Chondrocyte (in vitro differentiated cells): ENCODE data around the gene MACROD2. TPM values are rescaled to one million over a fixed set of nuclear protein-coding genes. Genes with fewer than 3 reads are reported as not detected.

Experiments
- DNase-seq: peaks from one replicate; pipeline ENCODE4 v3.0.0; 2021; ENCODE audit warnings: mixed read lengths, low spot score
- H3K27ac Mint-ChIP-seq: one replicate; pipeline ENCODE4 v1.8.0; 2021; ENCODE audit warnings: mild to moderate bottlenecking, moderate library complexity, mixed read lengths; ENCODE audit not compliant: unreplicated experiment
- H3K27me3 Mint-ChIP-seq: 2 replicates; pipeline ENCODE4 v1.8.0; 2021; ENCODE audit warnings: low read depth, mixed read lengths
- H3K36me3 Mint-ChIP-seq: 2 replicates; pipeline ENCODE4 v1.8.0; 2021; ENCODE audit warnings: low read depth, mixed read lengths
- H3K4me1 Mint-ChIP-seq: 2 replicates; pipeline ENCODE4 v1.8.0; 2021; ENCODE audit warnings: low read depth, mild to moderate bottlenecking, mixed read lengths
- H3K4me3 Mint-ChIP-seq: one replicate; pipeline ENCODE4 v1.8.0; 2021; ENCODE audit warnings: mild to moderate bottlenecking, moderate library complexity, mixed read lengths; ENCODE audit not compliant: unreplicated experiment
- H3K9me3 Mint-ChIP-seq: 2 replicates; pipeline ENCODE4 v1.8.0; 2021; ENCODE audit warnings: low read depth, mixed read lengths
- CTCF ChIP-seq: fragments of 200-600 bp; sonication (generic); IDR thresholded peaks from 2 replicates; pipeline ENCODE4 v1.5.0; 2021; ENCODE audit warnings: antibody characterized with exemption, mild to moderate bottlenecking, moderate library complexity
- total RNA-seq: library from RNA; stranded (reverse); gene quantifications from 3 replicates; pipeline ENCODE4 v1.2.1, GENCODE V29; 2021

MACROD2 gene
- total RNA-seq, 1 donor from 2014 or later = 3.2 TPM

- Mint-ChIP-seq H3K4me3 (no peak overlapping the region), H3K27ac (no peak overlapping the region), H3K27me3 (no peaks in the 10 kb centered on the region), H3K4me1 (peaks cover 7% of the 10 kb centered on the region), H3K9me3 (no peaks in the 10 kb centered on the region), H3K36me3 (no peaks in the 10 kb centered on the region)
- DNase-seq = no peak
- TF ChIP-seq CTCF = no peak
Observed at GRCh38 chr20:14715400-14715799, 720.1 kb downstream of the MACROD2 start.

GRCh38 chr20:14716351-14716801 lies 721.1 kb downstream of the MACROD2 start:
- H3K4me3 Mint-ChIP-seq = no peak overlapping the region
- no peak for TF ChIP-seq CTCF
- H3K4me1 Mint-ChIP-seq = peaks cover 7% of the 10 kb centered on the region
- no peaks in the 10 kb centered on the region for H3K9me3 Mint-ChIP-seq
- no peak overlapping the region for H3K27ac Mint-ChIP-seq
- no peaks in the 10 kb centered on the region for H3K27me3 Mint-ChIP-seq
- H3K36me3 Mint-ChIP-seq = no peaks in the 10 kb centered on the region
- DNase-seq = no peak

GRCh38 chr20:14717134-14717999 lies 722.1 kb downstream of the MACROD2 start:
- peaks cover 4% of the 10 kb centered on the region for H3K4me1 Mint-ChIP-seq
- H3K4me3 Mint-ChIP-seq = no peak overlapping the region
- H3K27me3 Mint-ChIP-seq = no peaks in the 10 kb centered on the region
- no peak for TF ChIP-seq CTCF
- H3K9me3 Mint-ChIP-seq = no peaks in the 10 kb centered on the region
- H3K27ac Mint-ChIP-seq = no peak overlapping the region
- H3K36me3 Mint-ChIP-seq = no peaks in the 10 kb centered on the region
- no peak for DNase-seq

- Mint-ChIP-seq H3K27ac (no peak overlapping the region), H3K36me3 (no peaks in the 10 kb centered on the region), H3K4me3 (no peak overlapping the region), H3K27me3 (no peaks in the 10 kb centered on the region), H3K9me3 (no peaks in the 10 kb centered on the region), H3K4me1 (no peaks in the 10 kb centered on the region)
- no peak for TF ChIP-seq CTCF
- no peak for DNase-seq
Observed at GRCh38 chr20:14720251-14720650, 724.9 kb downstream of the MACROD2 start.

- no peaks in the 10 kb centered on the region for H3K4me1 Mint-ChIP-seq
- no peak overlapping the region for H3K4me3 Mint-ChIP-seq
- no peak for TF ChIP-seq CTCF
- DNase-seq = no peak
- no peaks in the 10 kb centered on the region for H3K36me3 Mint-ChIP-seq
- H3K9me3 Mint-ChIP-seq = no peaks in the 10 kb centered on the region
- H3K27me3 Mint-ChIP-seq = no peaks in the 10 kb centered on the region
- H3K27ac Mint-ChIP-seq = no peak overlapping the region
Observed at GRCh38 chr20:14721926-14722452, 726.7 kb downstream of the MACROD2 start.
